Ureter (tissue), 1 donor: ENCODE measurements around the gene RTL10. TPM values are rescaled to one million over a fixed set of nuclear protein-coding genes. Genes with fewer than 3 reads are reported as not detected.

Experiments used
- DNase-seq: peaks from one replicate; pipeline ENCODE4 v3.0.0-alpha.2; 2020; ENCODE audit warnings: low spot score
- total RNA-seq: library from RNA; stranded (reverse); gene quantifications from one replicate; pipeline ENCODE4 v1.2.4, GENCODE V29; 2023
- donor health status: DM: yes; HTN: yes; CAD: no.

The RTL10 gene
- total RNA-seq, 1 donor from 2014 or later, result 28.6 TPM

- peak; percentile 43 for DNase-seq
Measured at GRCh38 chr22:19824212-19824925, 30.3 kb downstream of the RTL10 start.

GRCh38 chr22:19823902-19824211 lies 30.8 kb downstream of the RTL10 start:
- peak; percentile 56 for DNase-seq

GRCh38 chr22:19823191-19823901 lies 31.3 kb downstream of the RTL10 start:
- DNase-seq, result peak; percentile 39

- DNase-seq, result peak; percentile 38
Measured at GRCh38 chr22:19822301-19823117, 32.2 kb downstream of the RTL10 start.

- DNase-seq, result no peak
Measured at GRCh38 chr22:19821523-19822300, 33.0 kb downstream of the RTL10 start.

GRCh38 chr22:19820880-19821522 lies 33.7 kb downstream of the RTL10 start:
- DNase-seq, result no peak

GRCh38 chr22:19819911-19820879 lies 34.5 kb downstream of the RTL10 start:
- DNase-seq, result peak; percentile 38

- DNase-seq, result no peak
Measured at GRCh38 chr22:19819208-19819910, 35.3 kb downstream of the RTL10 start.

GRCh38 chr22:19818324-19819207 lies 36.1 kb downstream of the RTL10 start:
- peak; percentile 40 for DNase-seq

- no peak for DNase-seq
Measured at GRCh38 chr22:19816372-19817119, 38.1 kb downstream of the RTL10 start.

GRCh38 chr22:19815823-19816290 lies 38.8 kb downstream of the RTL10 start:
- DNase-seq, result no peak

- DNase-seq, result peak; percentile 43
Measured at GRCh38 chr22:19815093-19815822, 39.4 kb downstream of the RTL10 start.

GRCh38 chr22:19814428-19814827 lies 40.2 kb downstream of the RTL10 start:
- no peak for DNase-seq

GRCh38 chr22:19812910-19813309 lies 41.8 kb downstream of the RTL10 start:
- no peak for DNase-seq

- peak; percentile 34 for DNase-seq
Measured at GRCh38 chr22:19811811-19812771, 42.6 kb downstream of the RTL10 start.

GRCh38 chr22:19811211-19811621 lies 43.5 kb downstream of the RTL10 start:
- peak; percentile 41 for DNase-seq
